HG02840 (cell line): Measurements from ENCODE around the gene PHRF1.

Experiments
- ATAC-seq: cut with Tn5 transposase; IDR thresholded peaks from one replicate; pipeline ENCODE4 v1.9.1; 2021; ENCODE audit warnings: mild to moderate bottlenecking, moderate library complexity, moderate number of reproducible peaks; ENCODE audit not compliant: unreplicated experiment, low FRiP score

PHRF1 gene, protein sequence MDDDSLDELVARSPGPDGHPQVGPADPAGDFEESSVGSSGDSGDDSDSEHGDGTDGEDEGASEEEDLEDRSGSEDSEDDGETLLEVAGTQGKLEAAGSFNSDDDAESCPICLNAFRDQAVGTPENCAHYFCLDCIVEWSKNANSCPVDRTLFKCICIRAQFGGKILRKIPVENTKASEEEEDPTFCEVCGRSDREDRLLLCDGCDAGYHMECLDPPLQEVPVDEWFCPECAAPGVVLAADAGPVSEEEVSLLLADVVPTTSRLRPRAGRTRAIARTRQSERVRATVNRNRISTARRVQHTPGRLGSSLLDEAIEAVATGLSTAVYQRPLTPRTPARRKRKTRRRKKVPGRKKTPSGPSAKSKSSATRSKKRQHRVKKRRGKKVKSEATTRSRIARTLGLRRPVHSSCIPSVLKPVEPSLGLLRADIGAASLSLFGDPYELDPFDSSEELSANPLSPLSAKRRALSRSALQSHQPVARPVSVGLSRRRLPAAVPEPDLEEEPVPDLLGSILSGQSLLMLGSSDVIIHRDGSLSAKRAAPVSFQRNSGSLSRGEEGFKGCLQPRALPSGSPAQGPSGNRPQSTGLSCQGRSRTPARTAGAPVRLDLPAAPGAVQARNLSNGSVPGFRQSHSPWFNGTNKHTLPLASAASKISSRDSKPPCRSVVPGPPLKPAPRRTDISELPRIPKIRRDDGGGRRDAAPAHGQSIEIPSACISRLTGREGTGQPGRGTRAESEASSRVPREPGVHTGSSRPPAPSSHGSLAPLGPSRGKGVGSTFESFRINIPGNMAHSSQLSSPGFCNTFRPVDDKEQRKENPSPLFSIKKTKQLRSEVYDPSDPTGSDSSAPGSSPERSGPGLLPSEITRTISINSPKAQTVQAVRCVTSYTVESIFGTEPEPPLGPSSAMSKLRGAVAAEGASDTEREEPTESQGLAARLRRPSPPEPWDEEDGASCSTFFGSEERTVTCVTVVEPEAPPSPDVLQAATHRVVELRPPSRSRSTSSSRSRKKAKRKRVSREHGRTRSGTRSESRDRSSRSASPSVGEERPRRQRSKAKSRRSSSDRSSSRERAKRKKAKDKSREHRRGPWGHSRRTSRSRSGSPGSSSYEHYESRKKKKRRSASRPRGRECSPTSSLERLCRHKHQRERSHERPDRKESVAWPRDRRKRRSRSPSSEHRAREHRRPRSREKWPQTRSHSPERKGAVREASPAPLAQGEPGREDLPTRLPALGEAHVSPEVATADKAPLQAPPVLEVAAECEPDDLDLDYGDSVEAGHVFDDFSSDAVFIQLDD (N-terminal part only)

DNA sequence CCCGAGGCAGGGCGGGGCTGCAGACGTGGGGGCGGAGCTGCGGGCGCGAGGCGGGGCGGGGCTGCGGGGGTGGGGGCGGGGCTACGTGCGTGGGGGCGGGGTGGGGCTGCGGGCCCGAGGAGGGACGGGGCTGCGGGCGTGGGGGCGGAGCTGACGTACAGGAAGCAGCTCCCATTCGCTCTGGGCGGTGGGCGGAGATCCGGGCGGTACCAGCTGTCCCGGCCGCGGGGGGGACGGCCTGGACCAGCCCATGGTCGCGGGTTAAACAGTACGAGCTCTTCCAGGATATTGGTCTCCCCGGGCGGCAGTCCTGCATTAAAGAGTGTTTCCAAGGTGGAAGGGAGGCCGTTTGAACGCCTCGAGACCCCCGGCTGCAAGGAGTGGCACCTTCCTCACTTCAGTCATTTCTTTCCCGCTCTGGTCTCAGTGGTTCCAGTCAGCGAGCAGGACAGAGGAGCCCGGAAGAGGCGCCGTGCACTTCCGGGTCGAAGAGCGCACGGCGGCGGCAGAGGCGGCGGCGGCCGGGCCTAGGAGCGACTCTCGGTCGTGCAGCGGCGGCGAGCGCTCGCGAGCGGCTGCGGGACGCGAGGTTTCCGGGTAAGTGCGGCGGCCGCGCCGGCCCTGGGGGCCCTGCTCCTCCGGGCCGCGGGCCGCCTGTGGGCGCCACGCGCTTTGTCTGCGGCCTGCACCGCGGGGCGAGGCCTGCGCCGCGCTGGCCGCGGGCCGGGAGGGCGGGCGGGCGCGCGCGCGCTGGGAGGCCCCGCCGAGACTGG lies at the start of gene PHRF1:
TSS of gene PHRF1 (plus strand) at position 475 of the 773 bp plus-strand sequence. CDS start 5,043 bp downstream, outside the sequence.
- ATAC-seq = peak; percentile 85

DNA sequence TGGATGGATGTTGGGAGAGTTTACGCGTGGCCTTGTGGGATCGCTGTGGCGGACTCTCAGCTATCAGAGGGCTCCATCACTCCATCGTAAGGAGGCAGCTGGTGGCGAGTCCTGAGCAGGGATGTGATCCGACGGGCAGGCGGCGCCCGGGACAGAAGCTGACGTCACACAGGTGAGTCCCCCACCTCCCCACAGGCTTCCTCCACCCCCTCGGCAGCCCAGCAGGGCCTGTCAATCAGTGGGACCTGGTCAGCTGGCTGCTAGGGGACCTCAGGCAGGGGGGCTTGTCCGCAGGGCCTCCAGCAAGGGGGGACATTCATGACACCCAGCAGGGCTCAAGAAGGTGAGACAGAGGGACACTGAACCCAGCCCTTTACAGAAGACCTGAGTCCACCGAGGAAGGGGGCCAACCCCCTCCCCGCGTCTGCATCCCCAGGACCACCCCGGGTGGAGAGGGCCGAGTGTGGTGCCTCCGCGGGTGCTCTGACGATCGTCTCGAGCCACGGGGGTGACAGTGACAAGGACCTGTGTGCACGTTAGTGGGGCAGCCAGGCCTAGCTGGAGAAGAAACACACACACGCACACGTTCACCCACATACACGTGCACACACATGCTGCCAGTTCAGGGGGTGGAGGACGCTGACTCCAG lies 48.0 kb upstream of the PHRF1 start:
- no peak for ATAC-seq

DNA sequence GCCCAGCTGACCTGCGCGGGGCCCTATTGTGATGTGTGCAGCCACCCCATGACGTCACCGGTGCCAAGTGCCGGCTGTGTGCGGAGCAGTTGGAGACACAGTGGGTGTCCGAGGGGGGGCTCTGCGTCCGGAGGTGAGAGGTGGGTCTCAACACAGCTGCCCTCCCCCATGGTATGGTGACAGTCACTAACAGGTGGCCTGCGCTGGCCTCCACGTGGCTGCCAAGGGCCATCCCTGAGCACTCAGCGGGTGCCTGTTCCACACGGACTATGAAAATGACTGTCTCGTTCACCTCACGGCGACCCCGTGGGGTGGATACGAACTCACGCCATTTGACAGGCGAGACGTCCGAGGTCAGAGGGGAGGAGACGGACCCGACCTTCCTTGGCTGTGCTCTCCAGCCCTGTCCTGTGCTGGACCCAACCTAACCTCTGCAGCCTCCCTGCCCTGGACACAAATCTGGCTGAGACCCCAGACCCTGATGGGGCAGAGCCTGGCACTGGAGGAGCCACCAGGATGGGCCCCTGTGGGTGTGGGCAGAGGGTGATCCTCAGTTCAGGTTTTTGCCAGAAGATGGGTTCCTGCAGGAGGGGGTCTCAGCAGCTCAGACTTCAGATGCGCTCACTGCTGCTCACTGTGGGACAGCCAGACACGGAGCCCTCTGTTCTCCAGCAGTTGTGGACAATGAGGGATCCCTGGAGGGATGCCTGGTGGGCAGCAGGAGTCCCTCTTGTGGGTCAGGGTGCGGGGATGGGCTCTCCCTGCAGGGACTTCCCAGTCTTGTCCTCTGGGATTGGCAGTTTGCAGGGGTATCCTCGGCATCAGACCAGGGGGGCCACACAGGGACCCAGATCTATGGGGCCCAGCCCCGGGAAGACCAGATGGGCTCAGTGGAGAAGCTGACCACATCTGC lies 47.2 kb upstream of the PHRF1 start:
- no peak for ATAC-seq

DNA sequence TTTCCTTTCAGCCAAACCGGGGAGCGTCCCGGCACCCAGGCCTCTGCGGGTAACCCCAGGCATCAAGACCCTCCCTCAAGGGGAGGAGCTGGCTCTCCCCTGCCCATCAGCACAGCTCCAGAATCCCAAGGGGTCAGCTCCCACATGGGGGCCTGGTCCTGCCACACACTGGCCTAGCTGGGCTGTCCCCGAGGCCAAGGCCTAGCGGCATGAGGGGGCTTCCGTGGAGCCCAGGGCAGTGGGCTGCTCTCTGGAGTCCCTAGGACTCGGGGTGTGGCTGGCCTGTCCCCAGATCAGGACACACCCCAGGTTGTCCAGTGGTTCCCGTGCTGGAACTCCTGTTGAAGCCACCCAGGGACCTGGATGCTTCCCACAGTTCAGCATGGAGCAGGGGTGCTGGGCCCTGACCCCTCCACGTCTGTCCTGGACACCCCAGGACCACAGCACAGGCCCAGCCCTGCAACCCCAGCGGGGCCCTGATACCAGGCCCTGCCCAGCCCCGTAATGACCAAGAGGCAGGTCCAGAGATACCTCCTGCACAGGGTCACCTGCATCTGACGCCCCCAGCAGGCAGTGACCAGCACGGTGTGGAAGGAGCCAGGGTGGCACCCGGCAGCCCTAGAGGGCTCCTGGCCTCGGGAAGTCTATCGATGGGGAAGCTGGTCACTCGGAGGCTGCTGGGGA lies 46.4 kb upstream of the PHRF1 start:
- ATAC-seq = no peak

DNA sequence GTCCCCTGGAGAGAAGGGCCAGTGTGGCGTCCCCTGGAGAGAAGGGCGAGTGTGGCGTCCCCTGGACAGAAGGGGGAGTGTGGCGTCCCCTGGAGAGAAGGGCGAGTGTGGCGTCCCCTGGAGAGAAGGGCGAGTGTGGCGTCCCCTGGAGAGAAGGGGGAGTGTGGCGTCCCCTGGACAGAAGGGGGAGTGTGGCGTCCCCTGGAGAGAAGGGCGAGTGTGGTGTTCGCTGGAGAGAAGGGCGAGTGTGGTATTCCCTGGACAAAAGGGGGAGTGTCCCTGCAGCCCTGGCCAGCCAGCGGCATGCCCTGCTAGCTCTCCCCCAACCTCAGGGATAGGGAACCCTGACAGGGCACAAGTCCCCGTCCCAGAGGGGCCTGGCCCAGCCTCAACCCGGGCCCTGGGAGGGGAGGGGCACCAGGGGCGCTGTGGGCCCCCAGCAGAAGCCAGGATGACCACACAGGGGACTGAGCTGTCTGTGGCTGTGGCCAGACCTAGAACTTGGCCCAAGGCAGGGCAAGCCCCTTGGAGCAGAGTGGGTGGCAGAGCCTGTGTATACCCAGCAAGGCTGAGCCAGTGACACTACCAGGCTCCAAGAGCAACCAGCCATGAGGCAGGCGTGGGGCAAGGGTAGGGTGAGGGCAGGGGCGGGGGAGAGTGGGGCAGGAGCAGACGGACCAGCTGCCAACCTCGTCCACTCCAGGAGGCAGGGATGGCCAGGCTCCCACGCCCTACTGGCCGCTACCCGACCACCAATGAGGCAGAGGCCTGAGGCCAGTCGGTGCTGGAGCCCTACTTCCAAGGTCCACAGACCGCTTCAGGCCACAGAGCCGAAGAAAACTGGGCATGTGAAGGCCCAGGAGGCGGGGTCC lies 45.1 kb upstream of the PHRF1 start:
- no peak for ATAC-seq

DNA sequence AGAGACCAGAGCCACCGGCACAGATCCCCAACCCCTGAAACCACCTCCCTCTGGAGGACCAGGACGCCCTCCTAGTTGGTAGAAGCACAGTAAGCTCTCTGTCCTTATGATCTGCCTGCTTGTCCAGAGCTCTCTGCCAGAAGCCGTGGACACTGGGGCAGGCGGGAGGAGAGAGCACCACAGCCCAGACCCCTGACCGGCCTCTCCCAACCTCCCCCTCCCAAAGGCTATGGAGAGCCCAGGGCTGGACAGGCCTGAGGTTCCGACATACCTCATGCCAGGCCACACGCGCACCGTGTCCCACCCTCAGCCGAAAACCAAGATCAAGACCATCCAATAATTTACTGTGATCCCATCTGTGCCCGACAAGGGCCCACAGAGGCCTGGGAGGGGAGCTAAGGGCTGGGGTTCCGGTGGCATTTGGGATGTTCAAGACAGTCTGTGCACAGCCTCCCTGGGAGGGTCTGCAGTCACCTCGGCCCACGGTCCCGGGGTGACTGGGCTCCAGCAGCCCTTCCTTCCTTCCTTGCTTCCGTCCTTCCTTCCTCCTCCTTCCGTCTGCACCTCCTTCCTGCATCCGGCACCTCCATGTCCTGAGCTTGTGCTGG lies 44.2 kb upstream of the PHRF1 start:
- no peak for ATAC-seq

DNA sequence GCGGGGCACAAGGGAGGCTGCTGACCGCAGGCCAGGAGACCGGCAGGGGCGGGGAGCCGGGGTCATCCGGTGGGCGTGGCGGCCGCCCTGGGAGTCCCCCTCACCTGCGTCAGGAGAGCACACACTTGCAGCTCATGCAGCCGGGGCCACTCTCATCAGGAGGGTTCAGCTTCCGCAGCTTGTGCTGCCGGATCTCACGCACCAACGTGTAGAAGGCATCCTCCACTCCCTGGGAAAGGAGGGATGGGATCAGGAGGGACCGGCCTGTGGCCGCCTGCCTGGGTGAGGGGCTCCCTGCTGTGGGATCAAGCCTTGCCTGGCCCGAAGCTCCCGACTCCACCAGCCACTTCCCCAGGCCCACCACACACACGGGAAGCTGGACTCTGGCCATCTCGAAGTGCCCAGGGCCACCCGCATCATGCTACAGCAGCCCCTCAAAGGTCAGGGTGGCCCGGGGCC lies 43.7 kb upstream of the PHRF1 start:
- ATAC-seq = no peak

DNA sequence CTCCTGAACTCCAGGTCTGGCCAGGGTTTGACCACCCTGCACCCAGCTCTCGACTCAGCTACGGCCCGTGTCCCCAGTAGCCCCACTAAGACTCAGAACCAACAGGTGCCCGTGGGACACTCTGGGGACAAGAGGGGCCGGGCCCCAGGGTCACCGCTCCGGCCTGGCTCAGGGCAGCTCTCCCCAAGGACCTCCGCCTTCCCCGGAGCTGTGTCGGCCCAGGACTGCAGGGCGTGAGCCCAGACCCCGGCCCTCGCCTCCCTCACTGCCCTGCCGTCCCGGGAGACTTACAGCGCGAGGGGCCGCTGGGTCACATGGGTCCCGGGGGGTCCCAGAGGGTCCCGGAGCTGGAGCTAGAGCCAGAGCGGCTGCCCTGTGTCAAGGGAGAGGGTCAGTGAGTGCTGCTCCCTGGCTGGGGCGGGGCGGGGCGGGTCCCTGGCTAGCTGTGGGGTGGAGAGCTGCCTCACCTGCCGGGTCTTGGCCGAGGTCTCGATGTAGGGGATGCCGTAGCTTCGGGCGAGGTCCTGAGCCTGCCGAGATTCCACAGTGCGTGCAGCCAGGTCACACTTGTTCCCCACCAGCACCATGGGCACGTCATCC lies 43.2 kb upstream of the PHRF1 start:
- no peak for ATAC-seq

DNA sequence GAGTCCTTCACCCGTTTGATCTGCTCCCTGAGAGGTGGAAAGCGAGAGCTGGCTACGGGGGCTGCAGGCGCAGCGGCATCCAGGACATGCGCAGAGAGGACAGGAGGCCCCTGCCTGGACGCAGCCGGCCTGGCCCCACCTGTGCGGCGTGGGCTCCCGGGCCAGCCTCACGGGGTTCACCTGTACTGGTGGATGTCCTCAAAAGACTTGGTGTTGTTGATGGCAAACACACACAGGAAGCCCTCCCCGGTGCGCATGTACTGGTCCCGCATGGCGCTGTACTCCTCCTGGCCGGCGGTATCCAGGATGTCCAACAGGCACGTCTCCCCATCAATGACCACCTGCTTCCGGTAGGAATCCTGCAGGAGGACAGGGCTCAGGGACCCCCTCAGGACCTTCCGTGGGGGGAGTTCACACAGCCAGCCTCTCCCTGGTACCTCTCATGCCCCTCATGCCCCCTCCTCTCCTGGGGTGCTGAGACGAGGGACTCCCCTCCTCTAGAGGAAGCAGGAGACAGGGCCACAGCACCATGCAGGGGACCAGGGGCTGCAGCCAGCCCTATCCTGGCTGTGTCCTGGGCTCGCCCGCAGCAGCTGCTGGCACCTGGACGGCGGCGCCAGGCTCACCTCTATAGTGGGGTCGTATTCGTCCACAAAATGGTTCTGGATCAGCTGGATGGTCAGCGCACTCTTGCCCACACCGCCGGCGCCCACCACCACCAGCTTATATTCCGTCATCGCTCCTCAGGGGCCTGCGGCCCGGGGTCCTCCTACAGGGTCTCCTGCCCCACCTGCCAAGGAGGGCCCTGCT lies 42.5 kb upstream of the PHRF1 start:
- ATAC-seq = no peak

DNA sequence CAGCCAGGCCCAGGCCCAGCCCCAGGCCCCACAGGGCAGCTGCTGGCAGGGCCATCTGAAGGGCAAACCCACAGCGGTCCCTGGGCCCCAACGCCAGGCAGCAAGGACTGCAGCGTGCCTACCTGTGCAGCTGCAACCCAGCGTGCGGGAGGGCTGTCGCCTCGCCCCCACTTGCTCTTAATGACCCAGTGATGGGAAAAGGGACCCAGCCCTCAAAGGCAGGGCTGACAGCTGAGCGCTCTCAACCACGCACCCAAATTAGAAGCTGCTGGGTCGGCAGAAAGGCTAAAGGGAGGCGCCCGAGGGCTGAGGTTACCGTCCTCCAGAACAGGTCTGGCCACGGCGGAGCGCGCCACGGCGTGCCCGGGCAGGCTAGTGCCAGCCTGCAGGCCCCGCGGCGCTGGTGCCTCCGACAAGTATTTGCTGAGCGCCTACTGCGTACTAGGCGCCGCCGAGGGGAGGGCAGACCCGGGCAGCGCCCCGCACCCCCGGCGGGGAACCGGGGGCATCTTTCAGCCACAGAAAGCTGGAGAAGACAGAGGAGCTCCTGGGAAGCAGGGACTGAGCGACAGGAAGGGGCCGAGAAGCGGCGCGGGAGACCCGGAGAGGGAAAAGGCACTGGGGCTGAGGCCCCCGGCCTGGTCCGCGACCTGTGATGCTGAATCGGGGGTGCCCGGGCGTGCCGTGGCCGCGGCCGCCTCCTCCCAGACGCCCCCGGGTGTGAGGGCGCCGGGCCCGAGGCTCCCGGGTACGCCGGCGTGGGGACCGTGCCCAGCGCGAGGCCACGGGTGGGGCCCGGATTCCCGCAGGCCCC lies 41.7 kb upstream of the PHRF1 start:
- ATAC-seq = no peak

DNA sequence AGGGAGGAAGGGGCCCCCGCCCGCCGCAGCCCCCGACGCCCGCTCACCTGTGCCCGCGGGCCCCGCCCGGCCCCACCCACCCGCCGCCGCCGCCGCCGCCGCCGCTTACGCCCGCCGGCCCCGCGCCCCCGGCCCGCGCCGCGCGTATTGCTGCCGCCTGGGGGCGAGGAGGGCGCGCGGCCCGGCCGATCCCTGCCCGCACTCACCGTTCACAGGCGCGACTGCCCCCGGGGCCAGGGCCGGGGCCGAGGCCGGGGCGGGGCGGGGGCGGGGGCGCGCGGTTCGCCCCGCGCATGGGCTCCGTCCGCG lies 41.1 kb upstream of the PHRF1 start:
- ATAC-seq = no peak

DNA sequence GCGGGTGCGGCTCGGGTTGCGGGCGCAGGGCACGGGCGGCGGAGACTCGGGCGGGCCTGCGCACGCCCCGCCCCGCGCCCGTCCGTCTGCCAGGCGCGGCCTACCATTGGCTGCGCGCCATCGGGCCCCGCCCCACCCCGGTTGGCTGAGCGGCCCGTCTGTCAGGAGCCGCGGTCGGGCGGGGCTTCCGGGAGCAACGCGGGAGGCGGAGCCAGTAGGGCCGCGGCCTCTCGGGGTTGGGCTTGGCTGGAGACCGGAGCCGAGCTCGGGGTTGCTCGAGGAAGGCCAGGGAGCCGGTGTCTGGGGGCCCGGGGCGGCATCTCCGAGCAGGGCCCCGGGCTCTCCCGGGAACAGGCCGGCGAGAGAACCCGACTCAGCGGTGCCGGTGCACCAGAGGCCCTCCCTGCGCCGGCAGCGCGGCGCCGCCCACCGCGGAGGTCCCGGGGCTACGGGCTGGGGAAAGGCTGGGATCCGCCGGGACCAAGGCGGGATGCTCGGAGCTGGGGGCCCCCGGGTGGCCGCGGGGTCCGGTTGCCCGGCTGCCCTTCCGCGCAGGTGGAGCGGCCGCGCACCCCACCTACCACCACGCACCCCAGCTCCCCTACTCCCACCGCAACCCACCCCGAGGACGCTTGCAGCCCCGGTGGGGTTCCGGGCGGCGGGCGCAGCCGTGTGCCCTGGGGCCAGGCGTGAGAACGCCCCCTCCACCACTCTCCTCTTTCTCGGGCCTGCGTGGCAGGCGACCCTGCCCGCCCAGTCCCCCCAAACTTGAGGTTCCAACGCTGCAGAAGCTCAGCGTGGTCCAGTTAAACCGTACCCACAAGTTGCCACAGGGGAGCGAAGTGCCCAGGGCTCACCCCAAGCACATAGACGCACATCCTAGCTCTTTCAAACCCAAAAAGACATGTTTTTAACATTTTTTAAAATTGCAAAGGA lies 40.5 kb upstream of the PHRF1 start, which contains the start of gene HRAS:
TSS of gene HRAS (minus strand) at position 58 of the 936 bp plus-strand sequence.
- ATAC-seq = peak; percentile 63

DNA sequence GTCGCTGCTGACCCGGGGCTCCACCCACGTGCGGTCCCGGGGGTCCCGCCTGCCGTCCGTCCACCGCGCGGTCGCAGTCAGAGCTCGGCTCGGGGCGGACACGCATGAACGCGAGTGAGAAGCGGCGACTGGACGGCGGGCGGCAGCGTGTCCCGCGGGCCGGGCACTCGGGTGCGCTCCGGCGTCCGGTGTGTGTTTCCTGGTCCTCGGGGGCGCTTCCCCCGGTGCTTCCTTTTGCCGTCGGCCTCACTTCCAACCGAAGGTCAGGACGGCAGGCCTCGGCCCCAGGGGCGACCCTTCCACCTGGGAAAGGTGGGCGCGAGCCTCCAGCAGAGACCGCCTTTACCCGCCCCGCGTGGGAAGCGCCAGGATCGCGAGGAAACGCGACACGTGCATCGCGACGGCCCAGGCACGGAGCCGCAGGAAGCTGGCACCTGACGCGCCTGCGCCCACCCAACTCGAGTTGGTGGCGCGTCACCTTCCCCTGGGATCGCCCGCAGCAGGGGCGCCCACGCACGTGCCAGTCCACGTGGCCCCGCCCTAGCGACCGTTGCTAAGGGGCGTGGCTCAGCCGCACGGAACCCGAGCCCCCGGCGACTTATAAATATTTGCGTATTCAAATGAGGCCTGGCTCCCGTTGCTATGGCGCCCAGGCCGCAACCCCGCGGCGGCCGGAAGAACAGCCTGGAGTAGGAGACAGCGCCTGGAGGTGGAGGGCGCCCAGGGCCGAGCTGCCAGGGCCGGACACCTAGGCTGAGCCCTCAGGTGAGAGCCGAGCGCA lies 39.2 kb upstream of the PHRF1 start, which contains the start of gene LRRC56:
TSS of gene LRRC56 (plus strand) at position 687 of the 781 bp plus-strand sequence. CDS start 3,158 bp downstream, outside the sequence.
- ATAC-seq = peak; percentile 55
